ENCODE measurements around the gene SERPINA9.

SERPINA9 gene

GRCh38 chr14:94466706-94467370 is 9.2 kb downstream of the SERPINA9 start:
- no peaks in the 10 kb centered on the region for H3K36me3 Mint-ChIP-seq (ENCODE audit: insufficient read depth)
- peaks cover 6% of the 10 kb centered on the region for H3K9me3 Mint-ChIP-seq
- H3K27me3 Mint-ChIP-seq, result peaks cover 25% of the 10 kb centered on the region
- DNase-seq (ENCODE audit: low spot score in 2 of 2) (no peak), ATAC-seq (replicated peaks; ENCODE audit: extremely low read depth, poor library complexity, severe bottlenecking) (no peak)
- no peak overlapping the region for H3K27ac Mint-ChIP-seq (ENCODE audit: low read depth)
- H3K4me3 Mint-ChIP-seq, result no peak overlapping the region
- no peaks in the 10 kb centered on the region for H3K4me1 Mint-ChIP-seq

GRCh38 chr14:94465042-94465441 is 11.0 kb downstream of the SERPINA9 start:
- H3K27me3 Mint-ChIP-seq, result peaks cover 33% of the 10 kb centered on the region

GRCh38 chr14:94464290-94464689 is 11.7 kb downstream of the SERPINA9 start:
- Mint-ChIP-seq H3K4me1 (no peaks in the 10 kb centered on the region), H3K9me3 (peaks cover 6% of the 10 kb centered on the region), H3K27ac (ENCODE audit: low read depth) (no peak overlapping the region), H3K4me3 (no peak overlapping the region), H3K36me3 (ENCODE audit: insufficient read depth) (no peaks in the 10 kb centered on the region), H3K27me3 (peaks cover 34% of the 10 kb centered on the region)
- ATAC-seq (replicated peaks; ENCODE audit: extremely low read depth, poor library complexity, severe bottlenecking) (no peak), DNase-seq (ENCODE audit: low spot score in 2 of 2) (no peak)

More at GRCh38 chr14:94465042-94465441, 11.0 kb downstream of the SERPINA9 start:
- no peak overlapping the region for H3K4me3 Mint-ChIP-seq
- no peak for DNase-seq (ENCODE audit: low spot score in 2 of 2)
- no peaks in the 10 kb centered on the region for H3K4me1 Mint-ChIP-seq
- H3K36me3 Mint-ChIP-seq (ENCODE audit: insufficient read depth), result no peaks in the 10 kb centered on the region
- H3K27ac Mint-ChIP-seq (ENCODE audit: low read depth), result no peak overlapping the region
- H3K9me3 Mint-ChIP-seq, result peaks cover 6% of the 10 kb centered on the region
- ATAC-seq (replicated peaks; ENCODE audit: extremely low read depth, poor library complexity, severe bottlenecking), result no peak

- Mint-ChIP-seq H3K27ac (ENCODE audit: low read depth) (no peak overlapping the region), H3K4me3 (no peak overlapping the region), H3K27me3 (peaks cover 47% of the 10 kb centered on the region), H3K9me3 (peaks cover 6% of the 10 kb centered on the region), H3K36me3 (ENCODE audit: insufficient read depth) (no peaks in the 10 kb centered on the region), H3K4me1 (no peaks in the 10 kb centered on the region)
- ATAC-seq (replicated peaks; ENCODE audit: extremely low read depth, poor library complexity, severe bottlenecking) (no peak), DNase-seq (ENCODE audit: low spot score in 2 of 2) (no peak)
These were observed 13.0 kb downstream of the SERPINA9 start for GRCh38 chr14:94462763-94463572.

GRCh38 chr14:94462219-94462551 is 13.8 kb downstream of the SERPINA9 start:
- Mint-ChIP-seq H3K4me1 (no peaks in the 10 kb centered on the region), H3K36me3 (ENCODE audit: insufficient read depth) (no peaks in the 10 kb centered on the region), H3K4me3 (no peak overlapping the region), H3K27me3 (peaks cover 55% of the 10 kb centered on the region), H3K9me3 (peaks cover 6% of the 10 kb centered on the region), H3K27ac (ENCODE audit: low read depth) (no peak overlapping the region)
- DNase-seq (ENCODE audit: low spot score in 2 of 2) (no peak), ATAC-seq (replicated peaks; ENCODE audit: extremely low read depth, poor library complexity, severe bottlenecking) (no peak)

- Mint-ChIP-seq H3K27me3 (peaks cover 58% of the 10 kb centered on the region), H3K4me1 (no peaks in the 10 kb centered on the region), H3K4me3 (no peak overlapping the region), H3K36me3 (ENCODE audit: insufficient read depth) (no peaks in the 10 kb centered on the region), H3K9me3 (peaks cover 6% of the 10 kb centered on the region), H3K27ac (ENCODE audit: low read depth) (no peak overlapping the region)
- no peak for ATAC-seq (replicated peaks; ENCODE audit: extremely low read depth, poor library complexity, severe bottlenecking)
- no peak for DNase-seq (ENCODE audit: low spot score in 2 of 2)
These were observed 14.3 kb downstream of the SERPINA9 start for GRCh38 chr14:94461526-94462218.

GRCh38 chr14:94460631-94461416 is 15.2 kb downstream of the SERPINA9 start:
- DNase-seq (ENCODE audit: low spot score in 2 of 2), result no peak
- H3K4me3 Mint-ChIP-seq, result no peak overlapping the region
- H3K4me1 Mint-ChIP-seq, result no peaks in the 10 kb centered on the region
- peaks cover 58% of the 10 kb centered on the region for H3K27me3 Mint-ChIP-seq
- no peaks in the 10 kb centered on the region for H3K36me3 Mint-ChIP-seq (ENCODE audit: insufficient read depth)
- ATAC-seq (replicated peaks; ENCODE audit: extremely low read depth, poor library complexity, severe bottlenecking), result no peak
- H3K9me3 Mint-ChIP-seq, result no peaks in the 10 kb centered on the region
- H3K27ac Mint-ChIP-seq (ENCODE audit: low read depth), result no peak overlapping the region

- H3K4me1 Mint-ChIP-seq, result no peaks in the 10 kb centered on the region
- DNase-seq (ENCODE audit: low spot score in 2 of 2) (no peak), ATAC-seq (replicated peaks; ENCODE audit: extremely low read depth, poor library complexity, severe bottlenecking) (no peak)
- H3K9me3 Mint-ChIP-seq, result no peaks in the 10 kb centered on the region
- peaks cover 78% of the 10 kb centered on the region for H3K27me3 Mint-ChIP-seq
- no peak overlapping the region for H3K4me3 Mint-ChIP-seq
- H3K36me3 Mint-ChIP-seq (ENCODE audit: insufficient read depth), result no peaks in the 10 kb centered on the region
- no peak overlapping the region for H3K27ac Mint-ChIP-seq (ENCODE audit: low read depth)
These were observed 17.3 kb downstream of the SERPINA9 start for GRCh38 chr14:94458558-94459205.

GRCh38 chr14:94458096-94458495 is 17.9 kb downstream of the SERPINA9 start:
- H3K36me3 Mint-ChIP-seq (ENCODE audit: insufficient read depth), result no peaks in the 10 kb centered on the region
- no peaks in the 10 kb centered on the region for H3K4me1 Mint-ChIP-seq
- H3K27ac Mint-ChIP-seq (ENCODE audit: low read depth), result no peak overlapping the region
- H3K27me3 Mint-ChIP-seq, result peaks cover 84% of the 10 kb centered on the region
- DNase-seq (ENCODE audit: low spot score in 2 of 2) (no peak), ATAC-seq (replicated peaks; ENCODE audit: extremely low read depth, poor library complexity, severe bottlenecking) (no peak)
- H3K9me3 Mint-ChIP-seq, result no peaks in the 10 kb centered on the region
- no peak overlapping the region for H3K4me3 Mint-ChIP-seq

- DNase-seq (ENCODE audit: low spot score in 2 of 2), result no peak
- H3K36me3 Mint-ChIP-seq (ENCODE audit: insufficient read depth), result no peaks in the 10 kb centered on the region
- no peak overlapping the region for H3K27ac Mint-ChIP-seq (ENCODE audit: low read depth)
- H3K4me3 Mint-ChIP-seq, result no peak overlapping the region
- H3K4me1 Mint-ChIP-seq, result no peaks in the 10 kb centered on the region
- peaks cover 79% of the 10 kb centered on the region for H3K27me3 Mint-ChIP-seq
- no peaks in the 10 kb centered on the region for H3K9me3 Mint-ChIP-seq
- no peak for ATAC-seq (replicated peaks; ENCODE audit: extremely low read depth, poor library complexity, severe bottlenecking)
These were observed 20.1 kb downstream of the SERPINA9 start for GRCh38 chr14:94455928-94456327.

GRCh38 chr14:94451826-94452225 is 24.2 kb downstream of the SERPINA9 start:
- ATAC-seq (replicated peaks; ENCODE audit: extremely low read depth, poor library complexity, severe bottlenecking) (no peak), DNase-seq (ENCODE audit: low spot score in 2 of 2) (no peak)
- no peak overlapping the region for H3K27ac Mint-ChIP-seq (ENCODE audit: low read depth)
- no peaks in the 10 kb centered on the region for H3K36me3 Mint-ChIP-seq (ENCODE audit: insufficient read depth)
- H3K4me3 Mint-ChIP-seq, result no peak overlapping the region
- no peaks in the 10 kb centered on the region for H3K4me1 Mint-ChIP-seq
- H3K27me3 Mint-ChIP-seq, result peaks cover 78% of the 10 kb centered on the region
- H3K9me3 Mint-ChIP-seq, result no peaks in the 10 kb centered on the region
